ENCODE measurements around the gene SMYD2. TPM values are rescaled to one million over a fixed set of nuclear protein-coding genes. Genes with fewer than 3 reads are reported as not detected.

SMYD2 gene
- total and polyA plus RNA-seq, 3 donors from 2014 or later, result 73.9 to 89.4 (median 75.5) TPM

- intact Hi-C loops (cut with DNase I; ENCODE audit: low total_unique reads), result no loop called here
- no peaks in the 10 kb centered on the region for H3K27me3 ChIP-seq
- no peaks in the 10 kb centered on the region for H3K4me1 ChIP-seq
- 50 to 58% methylated on average over 2 of the region's 2 CpGs for WGBS, 2 donors
- H3K36me3 ChIP-seq (ENCODE audit: low read depth, missing control alignments), result no peaks in the 10 kb centered on the region
- no peak overlapping the region for H3K27ac ChIP-seq
- no peak for DNase-seq
- H3K9me3 ChIP-seq, result no peaks in the 10 kb centered on the region
- H3K4me3 ChIP-seq, result no peak overlapping the region
- TF ChIP-seq CTCF (IDR thresholded peaks at IDR 0.05) (no peak), POLR2A (IDR thresholded peaks at IDR 0.05) (no peak)
Observed at GRCh38 chr1:214351551-214352277, 70.8 kb downstream of the SMYD2 start.

DNA sequence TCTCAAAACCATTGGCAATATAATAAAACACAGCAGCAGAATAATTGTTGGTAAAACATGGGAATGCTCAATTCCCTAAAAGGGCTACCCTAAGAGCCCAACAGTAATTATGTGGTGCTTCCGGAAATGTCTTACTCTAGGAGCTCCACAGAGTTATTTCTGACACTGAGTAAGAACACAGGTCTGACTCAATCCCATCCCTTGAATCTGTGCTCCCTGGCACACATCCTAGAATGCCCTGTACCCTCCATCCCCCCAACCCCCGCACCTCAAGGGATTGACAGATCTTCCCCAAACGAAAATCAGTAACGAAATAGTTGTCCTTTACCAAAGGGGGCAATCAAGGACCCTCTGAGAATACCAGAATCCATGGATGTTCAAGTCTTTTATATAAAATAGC lies 71.9 kb downstream of the SMYD2 start:
- no peak overlapping the region for H3K4me3 ChIP-seq
- no peaks in the 10 kb centered on the region for H3K36me3 ChIP-seq (ENCODE audit: low read depth, missing control alignments)
- H3K27me3 ChIP-seq, result no peaks in the 10 kb centered on the region
- TF ChIP-seq CTCF (IDR thresholded peaks at IDR 0.05) (no peak), POLR2A (IDR thresholded peaks at IDR 0.05) (no peak)
- 84 to 95% methylated on average over 4 of the region's 4 CpGs for WGBS, 2 donors
- no peak for DNase-seq
- H3K27ac ChIP-seq, result no peak overlapping the region
- H3K9me3 ChIP-seq, result no peaks in the 10 kb centered on the region
- H3K4me1 ChIP-seq, result no peaks in the 10 kb centered on the region
- intact Hi-C loops (cut with DNase I; ENCODE audit: low total_unique reads), result no loop called here

DNA sequence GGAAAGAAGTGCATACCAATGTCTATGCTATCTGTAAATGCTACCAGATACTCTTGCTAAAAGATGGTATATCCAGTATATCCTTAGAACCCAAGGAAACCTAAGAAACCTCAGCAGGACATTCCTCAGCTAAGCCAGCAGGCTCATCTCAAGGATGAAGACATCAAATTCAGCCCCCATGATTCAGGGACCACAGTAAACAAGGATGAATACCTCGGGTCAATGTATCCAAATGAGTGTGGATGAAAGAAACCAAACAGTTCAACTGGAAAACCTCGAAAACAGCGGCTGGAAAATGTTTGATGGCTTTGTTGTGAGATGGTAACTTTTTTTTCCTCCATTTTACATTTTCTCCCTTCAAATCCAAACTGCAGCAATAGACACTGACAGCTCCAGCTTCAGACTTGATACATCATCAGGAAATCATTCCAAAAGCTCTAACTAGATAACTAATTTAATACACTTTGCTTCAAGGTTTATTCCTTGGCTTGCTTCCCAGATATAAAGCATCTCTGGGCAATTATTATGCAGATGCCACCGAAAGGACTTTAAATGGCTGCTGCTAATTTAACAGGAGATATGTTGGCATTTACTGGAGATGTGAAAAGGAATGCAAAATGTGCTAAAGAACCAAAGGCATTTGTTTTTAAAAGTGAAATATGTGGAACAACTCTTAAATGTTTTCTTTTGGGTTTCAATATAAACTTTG lies 73.6 kb downstream of the SMYD2 start:
- 54 to 62% methylated on average over 4 of the region's 4 CpGs for WGBS, 2 donors
- intact Hi-C loops (cut with DNase I; ENCODE audit: low total_unique reads), result no loop called here
- TF ChIP-seq CTCF (IDR thresholded peaks at IDR 0.05) (no peak), POLR2A (IDR thresholded peaks at IDR 0.05) (no peak)
- H3K27ac ChIP-seq, result no peak overlapping the region
- no peak for DNase-seq
- H3K4me3 ChIP-seq, result no peak overlapping the region
- no peaks in the 10 kb centered on the region for H3K36me3 ChIP-seq (ENCODE audit: low read depth, missing control alignments)
- no peaks in the 10 kb centered on the region for H3K4me1 ChIP-seq
- no peaks in the 10 kb centered on the region for H3K9me3 ChIP-seq
- H3K27me3 ChIP-seq, result no peaks in the 10 kb centered on the region

- WGBS, 2 donors, result 95 to 96% methylated on average over 5 of the region's 5 CpGs
- no peak overlapping the region for H3K4me3 ChIP-seq
- no peaks in the 10 kb centered on the region for H3K4me1 ChIP-seq
- H3K9me3 ChIP-seq, result no peaks in the 10 kb centered on the region
- TF ChIP-seq CTCF (IDR thresholded peaks at IDR 0.05), result no peak
- no peak for TF ChIP-seq POLR2A (IDR thresholded peaks at IDR 0.05)
- H3K36me3 ChIP-seq (ENCODE audit: low read depth, missing control alignments), result no peaks in the 10 kb centered on the region
- H3K27me3 ChIP-seq, result no peaks in the 10 kb centered on the region
- DNase-seq, result no peak
- intact Hi-C loops (cut with DNase I; ENCODE audit: low total_unique reads), result no loop called here
- H3K27ac ChIP-seq, result no peak overlapping the region
Observed at GRCh38 chr1:214360116-214360515, 79.2 kb downstream of the SMYD2 start.

All from testis (tissue), 3 donors.